HG03378 (cell line): ENCODE measurements around the gene NEDD8.
A peak's percentile ranks its signal among the peaks of the same experiment; 100 is the strongest.

ENCODE experiments used
- ATAC-seq: cut with Tn5 transposase; IDR thresholded peaks from one replicate; pipeline ENCODE4 v1.9.1; 2021; ENCODE audit warnings: mild to moderate bottlenecking, moderate library complexity; ENCODE audit not compliant: unreplicated experiment

The NEDD8 gene

DNA sequence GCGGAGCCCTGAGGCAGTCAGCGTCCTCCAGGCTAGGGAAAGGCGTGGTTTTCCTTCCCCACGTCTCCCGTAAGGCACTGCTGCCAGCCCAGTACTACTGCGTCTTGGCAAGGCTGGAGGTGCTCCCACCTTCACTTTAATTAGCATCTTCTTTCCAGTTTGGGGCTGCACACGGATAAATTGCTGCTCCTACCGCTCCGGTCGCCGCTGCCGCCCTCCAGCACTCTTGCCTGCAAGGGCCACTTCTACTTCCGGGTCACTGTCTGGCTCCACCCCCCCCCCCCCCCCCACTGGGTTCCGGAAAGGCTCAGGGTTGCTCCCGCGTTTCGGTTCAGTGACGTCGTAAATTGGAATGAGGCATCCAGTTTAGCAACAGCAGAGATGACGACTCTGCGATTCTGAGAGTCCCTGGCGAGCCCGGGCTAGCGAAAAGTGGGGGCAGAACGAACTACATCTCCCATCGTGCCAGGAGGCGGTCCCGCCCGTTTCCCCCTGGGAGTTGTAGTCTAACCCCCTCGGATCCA, at the start of gene NEDD8:
Gene NEDD8, minus strand, starts transcription at position 247 of the 524 bp plus-strand sequence. Its CDS starts 100 bp downstream, at position 147.
- ATAC-seq = peak; percentile 63

DNA sequence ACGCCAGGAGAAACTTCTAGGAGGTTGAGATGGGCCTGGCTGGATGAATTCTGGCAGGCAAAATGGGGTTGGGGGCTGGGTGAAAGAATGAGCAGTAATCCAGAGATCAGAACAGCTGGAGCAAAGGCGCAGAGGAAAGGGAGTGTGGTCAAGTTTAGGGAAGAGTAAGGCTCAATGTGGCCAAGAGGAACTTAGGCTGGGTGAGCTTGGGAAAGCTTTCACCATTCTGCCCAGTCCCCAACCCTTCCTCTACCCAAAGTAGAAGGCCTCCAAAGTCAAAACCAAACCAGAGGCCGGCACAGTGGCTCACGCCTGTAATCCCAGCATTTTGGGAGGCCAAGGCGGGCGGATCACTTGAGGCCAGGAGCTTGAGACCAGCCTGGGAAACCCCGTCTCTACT, 49.5 kb upstream of the NEDD8 start:
- no peak for ATAC-seq

DNA sequence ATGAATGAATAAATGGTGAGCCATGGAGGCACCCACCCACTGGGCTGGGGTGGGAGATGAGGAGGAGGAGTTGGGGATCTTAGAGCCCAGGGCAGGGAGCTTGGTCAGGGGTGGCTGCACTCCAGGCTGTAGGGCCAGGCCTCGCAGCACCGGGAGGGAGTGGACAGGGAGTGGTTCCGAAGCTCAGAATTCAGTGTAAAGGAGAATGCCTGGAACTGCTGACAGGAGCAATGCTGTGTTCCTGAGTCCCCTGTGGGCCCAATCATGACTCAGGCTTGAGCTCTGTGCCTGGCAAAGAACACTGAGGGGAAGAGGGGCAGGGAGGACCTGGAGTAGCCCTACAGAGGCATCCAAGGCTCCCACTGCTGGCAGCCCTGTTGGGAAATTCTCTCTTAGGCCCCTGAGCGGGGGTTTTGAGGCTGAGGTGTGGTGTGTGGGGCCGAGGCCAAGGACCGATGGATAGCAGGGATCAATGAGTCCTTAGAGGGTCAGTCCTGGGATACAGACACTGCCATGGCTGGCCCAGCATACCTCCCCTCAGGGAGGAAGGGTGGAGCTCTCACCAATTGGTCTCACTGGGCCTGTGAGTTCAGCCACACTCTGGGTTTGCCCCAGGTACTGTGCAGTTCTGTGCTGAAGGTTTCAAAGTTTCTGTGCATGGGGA, 48.8 kb upstream of the NEDD8 start:
- no peak for ATAC-seq

DNA sequence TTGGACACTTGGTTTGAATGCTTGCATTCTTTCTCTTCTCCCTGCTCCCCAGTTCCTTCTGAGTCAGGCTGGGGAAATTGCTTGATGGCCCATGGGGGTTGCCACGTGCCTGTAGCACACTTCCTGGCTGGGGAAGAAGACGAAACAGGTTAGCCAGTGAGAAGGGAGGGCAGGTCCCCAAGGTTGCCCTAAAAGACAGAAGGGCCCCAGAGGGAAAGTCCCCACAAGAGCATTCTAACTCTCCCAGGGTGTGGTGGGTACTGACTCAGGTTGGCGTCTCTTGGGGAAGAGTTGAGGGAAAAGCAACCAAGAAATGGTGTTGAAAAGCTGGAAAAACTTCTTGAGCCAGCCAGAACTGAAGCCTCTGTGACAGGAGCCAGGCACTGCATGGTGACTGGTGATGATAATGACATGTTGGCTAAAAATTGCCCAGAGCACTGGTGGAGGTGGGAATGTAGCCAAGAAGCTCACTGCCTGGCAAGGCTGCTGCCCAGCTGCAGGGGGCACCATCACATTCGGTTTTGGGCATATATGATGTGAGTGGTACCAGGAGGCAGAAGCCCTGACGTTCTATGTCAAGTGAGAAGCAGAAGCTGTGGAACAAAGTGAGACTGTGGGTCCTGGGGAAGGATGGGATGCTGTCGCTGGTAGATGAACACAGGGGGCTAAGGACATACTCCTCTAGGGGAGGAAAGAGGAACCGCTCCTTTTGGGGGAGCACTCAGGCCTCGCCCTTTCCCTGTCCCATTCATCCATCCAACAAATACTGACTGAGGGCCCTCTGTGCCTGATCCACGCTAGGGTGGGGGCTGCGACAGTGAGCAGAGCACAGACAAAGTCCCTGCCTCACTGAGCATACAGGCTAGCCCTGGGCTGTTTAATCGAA, 47.4 kb upstream of the NEDD8 start:
- ATAC-seq = peak; percentile 56

DNA sequence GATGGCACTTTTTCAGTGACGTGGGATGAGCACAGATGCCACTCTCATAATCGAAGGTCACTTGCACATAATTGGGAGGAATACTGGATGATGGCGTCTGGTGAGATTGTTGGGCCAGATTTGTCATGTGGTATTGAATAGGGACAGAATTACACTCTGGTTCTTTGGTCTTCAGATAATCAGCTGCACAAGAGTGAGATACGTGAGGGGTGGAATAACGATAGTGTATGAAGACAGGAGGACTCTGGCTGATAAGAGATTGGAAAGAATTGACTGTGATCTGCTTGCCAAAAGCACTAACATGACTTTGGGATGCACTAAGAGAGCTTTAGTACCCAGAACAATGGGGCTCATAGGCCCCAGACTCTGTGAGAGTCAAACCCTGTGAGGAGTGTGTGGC, 46.3 kb upstream of the NEDD8 start:
- no peak for ATAC-seq

DNA sequence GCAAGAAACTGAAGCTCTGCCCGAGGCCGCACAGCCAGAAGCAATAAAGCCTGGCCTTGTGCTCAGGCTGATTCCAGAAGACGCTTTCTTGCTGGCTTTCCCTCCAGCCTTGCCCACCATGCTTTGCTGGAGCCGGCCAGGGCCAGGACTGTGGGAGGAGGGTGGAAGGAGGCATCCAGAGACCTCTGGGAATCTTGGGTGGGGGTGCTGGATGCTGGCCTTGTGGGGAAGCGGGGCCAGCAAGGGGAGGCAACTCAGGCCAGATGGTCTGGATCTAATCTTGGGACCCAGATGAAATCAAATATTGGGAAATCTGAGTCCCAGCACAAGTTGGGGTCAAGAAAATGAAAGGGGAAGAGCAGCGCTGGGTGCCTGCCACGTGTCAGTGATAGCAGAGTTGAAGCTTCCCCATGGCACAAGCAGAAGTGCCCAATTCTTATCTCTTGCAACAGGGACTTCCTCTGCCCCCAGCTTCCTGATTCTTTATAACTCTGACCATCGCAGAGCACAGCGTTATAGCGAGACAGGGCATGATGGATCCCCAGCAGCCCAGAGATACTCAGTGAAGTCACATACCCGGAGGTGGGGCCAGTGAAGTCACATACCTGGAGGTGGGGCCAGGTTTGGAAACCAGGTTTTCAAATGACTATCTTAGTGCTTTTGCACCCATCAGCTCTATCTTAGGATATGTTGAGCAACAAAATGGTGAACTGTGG, 45.6 kb upstream of the NEDD8 start:
- ATAC-seq = no peak

DNA sequence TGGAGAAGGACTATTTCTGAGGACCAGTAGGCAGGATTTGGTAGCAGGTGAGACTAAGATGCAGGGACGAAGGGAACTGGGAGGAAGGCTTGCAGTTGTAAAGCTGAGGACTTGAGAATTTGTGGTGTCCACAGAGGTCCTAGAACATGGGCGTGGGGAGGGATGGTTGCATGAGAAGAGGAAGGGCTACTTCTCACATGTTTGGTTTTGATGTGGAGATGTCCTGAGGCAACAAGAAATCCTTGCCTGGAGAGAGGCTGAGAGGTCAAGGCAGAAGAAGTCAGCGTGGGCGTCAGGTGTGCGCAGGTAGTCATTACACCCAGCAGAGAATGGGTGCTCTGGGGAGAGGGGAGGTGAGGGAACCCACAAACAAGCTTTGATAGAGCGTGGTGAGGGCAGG, 44.9 kb upstream of the NEDD8 start:
- no peak for ATAC-seq

DNA sequence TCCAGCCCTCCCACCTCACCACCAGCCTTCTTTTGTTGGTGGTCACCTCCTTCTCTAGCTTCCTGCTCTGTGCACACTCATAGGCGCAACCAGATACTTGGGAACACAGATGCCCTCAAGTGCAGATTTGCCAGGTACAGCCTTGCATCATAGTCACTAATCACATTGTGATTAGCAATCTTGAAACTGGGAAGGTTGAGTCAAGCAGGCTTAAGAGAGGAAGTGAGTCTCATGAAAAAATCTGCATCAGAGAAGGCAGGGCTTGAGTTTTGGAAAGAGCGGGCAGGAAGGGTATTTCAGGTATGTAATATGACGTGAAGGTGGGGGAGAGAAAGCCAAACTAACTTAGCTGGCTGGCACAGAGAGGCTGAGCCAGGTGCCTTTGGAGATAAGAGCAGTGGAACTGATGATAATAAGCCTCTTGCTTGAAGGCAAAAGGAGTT, 42.0 kb upstream of the NEDD8 start:
- ATAC-seq = peak; percentile 66

DNA sequence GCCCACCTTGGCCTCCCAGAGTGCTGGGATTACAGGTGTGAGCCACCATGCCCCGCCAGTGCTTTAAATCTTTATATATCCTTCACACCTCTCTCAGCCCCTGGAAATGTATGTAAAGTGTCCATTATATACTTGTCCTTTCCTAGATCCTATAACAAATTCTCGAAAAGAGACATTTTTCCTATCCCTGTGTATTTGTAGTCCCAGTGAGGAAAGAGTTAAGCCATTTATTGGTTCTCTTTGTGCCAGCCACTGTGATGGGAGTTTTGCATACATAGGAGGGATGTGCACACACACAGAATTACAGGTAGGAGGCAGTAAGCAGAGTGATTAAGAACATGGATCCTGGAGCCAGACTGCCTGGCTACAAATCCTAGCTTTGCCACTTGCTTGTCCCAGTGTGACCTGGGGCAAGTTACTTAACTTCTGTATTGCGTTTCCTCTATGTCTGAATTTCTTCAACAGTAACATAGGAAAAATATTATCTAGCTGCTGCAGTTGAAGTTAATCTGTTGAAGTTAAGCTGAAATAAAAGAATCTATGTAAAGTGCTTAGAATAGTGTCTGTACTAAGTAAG, 41.3 kb upstream of the NEDD8 start:
- ATAC-seq = no peak

DNA sequence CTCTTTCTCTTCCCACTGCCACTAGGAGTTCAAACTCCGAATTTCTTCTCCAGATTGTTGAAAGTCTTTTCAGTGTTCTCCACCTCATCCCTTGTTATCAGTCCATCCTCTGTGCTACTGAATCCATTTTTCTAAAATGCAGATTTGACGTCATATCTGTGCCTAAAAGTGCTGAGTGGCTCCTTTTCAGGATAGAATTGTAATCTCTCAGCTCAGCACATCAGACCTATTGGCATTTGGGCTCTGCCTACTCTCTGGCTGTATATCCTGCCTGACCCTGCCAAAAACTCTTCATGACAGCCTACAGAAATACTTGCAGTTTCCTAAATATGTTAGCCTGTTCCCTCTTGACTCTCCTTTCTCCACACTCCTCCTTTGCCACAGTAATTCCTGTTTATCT, 40.3 kb upstream of the NEDD8 start:
- no peak for ATAC-seq

DNA sequence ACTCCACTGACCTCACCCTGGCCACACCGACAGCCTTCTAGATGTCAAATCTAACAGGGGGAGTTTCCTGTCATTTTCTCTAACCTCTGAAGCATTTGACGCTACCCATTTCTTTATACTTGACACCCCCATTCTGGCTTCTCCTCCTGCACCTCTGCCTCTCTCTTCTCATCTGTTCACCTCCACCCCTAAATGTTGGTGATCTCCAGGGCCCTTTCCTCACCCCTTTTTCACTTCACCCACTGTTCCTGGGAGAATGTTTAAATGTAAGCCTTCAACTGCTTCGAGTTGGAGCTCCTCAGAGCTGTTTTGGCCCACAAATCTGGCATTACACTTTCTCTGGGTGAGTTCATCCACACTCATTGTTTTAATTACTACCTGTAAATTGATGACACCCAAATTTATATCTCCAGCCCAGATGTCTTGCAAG, 39.7 kb upstream of the NEDD8 start:
- no peak for ATAC-seq

DNA sequence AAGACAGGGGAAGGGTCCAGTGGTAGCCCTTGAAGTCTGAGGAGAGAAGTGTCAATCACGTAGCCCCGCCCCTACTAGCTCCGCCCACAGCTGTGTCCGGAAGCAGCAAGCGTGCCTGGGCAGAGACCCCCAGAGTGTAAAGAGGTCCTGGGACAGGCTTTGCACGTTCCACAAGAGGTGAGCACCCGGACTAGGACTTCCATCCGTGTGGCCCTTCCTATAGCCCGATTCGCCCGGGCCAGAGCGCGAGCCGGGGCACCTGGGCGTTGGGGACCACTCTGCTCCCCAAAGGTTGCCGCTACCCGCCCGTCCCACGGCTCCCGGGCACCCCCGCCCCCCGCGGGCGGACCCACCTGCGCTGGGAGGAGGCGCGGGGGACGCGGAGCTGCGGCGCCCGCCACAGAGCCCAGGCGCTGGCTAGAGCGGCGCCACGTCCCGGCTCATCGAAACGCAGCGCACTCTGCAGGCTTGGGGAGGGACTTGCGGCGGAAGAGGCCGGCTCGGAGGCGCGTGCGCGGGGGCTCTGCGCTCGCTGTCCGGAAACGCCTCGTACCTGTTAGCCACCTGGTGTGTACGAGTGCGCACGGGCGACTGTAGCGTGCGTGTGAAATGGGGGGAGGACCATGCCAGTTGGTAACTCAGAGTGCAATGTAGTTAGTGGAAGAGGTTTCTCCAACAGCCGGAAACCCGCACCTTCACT, 39.1 kb upstream of the NEDD8 start, which contains the start of gene RABGGTA:
Gene RABGGTA, minus strand, starts transcription at position 464 of the 700 bp plus-strand sequence. CDS start 482 bp downstream, outside the sequence.
- ATAC-seq = peak; percentile 66

DNA sequence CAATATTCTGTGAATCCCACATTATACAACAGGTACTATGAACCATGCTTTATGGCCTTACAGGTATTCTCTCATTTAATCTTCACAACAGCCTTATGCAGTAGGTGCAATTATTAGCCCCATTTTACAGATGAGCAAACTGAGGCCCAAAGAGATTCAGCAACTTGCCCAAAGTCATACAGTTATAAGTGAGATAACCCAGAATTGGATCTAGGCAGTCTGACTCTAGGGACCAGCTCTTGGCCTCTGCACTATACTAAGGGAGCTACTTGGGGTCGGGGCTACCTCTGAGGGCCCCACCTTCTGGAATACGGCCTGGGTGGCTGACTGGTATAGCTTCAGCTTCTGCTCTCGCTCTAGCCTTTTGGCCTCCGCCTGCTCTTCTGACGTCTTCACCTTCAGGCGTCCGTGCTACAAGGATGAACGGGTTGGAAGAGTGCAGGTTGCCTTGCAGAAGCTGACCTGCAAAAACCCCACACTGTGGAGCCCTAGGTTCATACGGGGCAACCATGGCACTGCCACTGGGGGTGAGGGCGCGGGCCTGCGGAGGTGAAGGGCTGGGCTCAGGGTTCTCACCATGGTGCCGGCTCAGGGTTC, 38.5 kb upstream of the NEDD8 start:
- no peak for ATAC-seq

DNA sequence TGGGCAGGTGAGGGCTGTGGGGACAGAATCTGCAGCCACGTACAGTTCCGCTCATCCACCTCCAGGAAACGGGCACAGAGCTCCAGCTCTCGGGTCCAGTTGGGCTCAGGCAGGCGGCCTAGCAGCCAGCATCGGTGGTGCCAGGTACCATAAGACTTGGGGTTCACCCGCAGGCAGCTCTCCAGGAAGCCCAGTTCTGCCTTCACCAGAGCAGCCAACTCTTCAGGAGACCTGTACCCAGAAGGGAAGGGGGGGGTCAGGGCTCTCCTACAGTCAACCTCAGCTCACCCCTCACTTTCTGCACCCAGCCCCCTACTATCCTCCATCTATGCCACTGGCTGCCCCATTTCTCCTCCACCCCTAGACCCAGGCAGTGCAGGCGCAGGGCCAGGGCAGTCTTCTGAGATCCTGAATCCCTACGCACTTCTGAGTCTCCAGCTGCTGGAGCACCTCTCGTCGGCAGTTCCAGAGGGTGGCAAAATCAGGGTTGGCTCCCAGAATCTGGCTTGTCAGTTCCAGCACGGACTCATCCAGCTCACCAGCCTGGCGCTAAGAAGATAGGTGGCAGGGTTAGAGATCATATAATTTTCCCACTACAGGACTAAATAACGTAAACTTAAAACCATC, 37.9 kb upstream of the NEDD8 start:
- no peak for ATAC-seq

DNA sequence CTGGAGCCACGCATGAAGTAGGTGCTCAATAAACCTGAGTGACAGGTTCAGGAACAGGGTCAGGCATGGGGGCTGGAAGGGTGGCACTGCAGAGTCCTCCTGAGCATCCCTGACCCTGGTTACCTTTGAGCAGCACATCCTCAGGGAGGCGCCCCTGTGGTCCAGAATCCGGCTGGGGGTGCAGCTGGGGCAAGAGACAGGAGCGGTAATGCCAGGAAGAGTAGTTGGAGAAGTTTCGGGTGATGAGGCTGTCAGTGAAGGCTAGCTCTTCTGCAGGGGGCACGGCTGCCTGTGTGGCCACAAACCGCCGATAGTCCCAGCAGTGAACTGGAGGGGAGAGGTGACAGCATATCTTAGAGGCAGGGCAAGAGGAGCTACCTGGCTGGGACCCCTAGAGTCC, 37.2 kb upstream of the NEDD8 start:
- ATAC-seq = no peak

DNA sequence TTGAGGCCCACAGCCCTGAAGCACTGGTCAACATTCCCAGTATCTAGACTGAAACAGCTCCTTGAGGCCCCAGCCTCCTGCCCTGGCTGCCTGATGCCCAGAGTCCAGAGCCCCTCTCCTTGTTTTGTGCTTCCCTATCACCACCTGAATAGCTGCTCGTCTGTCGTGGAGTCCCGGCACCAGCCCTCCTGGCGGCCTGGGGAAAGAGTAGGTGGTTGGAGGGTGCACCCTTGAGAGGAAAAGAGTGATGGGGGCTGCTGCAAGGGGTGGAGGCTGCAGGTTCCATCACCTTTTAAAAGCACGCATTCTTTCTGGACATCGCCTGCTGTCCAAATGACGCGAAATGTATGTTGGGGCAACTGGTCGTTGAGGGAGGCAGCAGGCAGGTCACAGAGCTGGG, 36.1 kb upstream of the NEDD8 start:
- ATAC-seq = no peak

DNA sequence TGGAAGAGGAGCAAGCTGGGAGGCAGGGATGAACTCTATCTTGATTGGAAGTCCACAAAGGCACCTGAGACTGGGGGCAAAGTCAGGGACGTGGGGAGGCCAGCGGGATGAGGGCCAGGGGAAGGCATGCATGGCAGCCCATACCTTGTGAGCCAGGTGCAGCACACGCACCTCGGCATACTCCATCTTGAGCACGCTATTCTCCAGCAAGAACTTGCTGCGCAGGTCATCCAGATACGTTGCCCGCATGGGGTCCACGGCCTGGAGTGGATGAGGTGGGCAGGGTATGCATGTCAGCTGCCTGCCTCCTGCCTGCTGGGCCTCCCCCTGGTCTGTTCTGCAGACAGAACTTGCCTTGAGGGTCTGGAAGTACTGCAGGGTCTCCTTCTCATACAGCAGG, 35.3 kb upstream of the NEDD8 start:
- no peak for ATAC-seq

DNA sequence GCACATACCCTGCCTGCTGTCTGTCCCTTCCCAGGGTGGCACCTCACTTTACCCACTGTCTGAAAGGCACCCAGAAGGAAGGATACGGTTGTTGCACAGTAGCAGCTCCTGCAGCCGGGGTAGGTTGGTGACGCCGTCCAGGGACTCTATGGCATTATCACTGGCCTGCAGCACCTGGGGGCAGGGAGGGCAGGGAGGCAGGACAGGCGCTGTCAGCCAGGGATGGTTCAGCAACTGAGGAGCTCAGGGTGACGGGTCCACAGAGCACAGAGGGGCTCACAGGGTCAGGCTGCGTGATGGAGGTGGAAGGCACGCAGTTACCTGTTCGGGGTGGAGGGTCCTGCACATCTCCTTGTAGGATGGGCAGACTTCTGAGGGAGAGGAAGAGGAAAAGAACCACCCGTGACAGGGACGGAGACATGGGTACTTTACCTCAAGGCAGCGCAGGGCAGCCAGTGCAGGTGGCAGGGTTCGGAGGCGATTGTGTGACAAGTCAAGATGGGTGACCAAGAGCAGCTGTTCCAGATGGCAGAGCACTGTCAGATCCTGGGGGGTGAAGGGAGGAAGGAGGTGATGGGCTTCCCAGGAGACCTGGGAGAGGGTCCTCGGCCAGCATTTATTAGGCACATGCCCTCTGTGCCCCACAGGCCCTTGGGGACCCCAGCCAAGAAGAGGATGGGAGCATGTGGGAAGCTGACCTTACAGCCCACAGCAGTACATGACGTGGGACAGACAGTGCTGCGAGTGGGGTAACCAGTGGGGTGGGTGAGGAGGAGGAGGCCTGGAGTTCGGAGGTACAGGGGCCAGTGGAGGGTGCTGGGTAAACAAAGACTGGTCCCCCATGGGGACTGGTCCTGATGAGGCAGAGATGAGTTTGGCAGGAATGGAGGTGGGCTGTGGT, 34.4 kb upstream of the NEDD8 start:
- ATAC-seq = no peak
